ENCODE results near the gene DUOX2. TPM values are rescaled to one million over a fixed set of nuclear protein-coding genes. Genes with fewer than 3 reads are reported as not detected.

DUOX2 gene
- total RNA-seq, 1 experiment from 2014 or later, result not detected

DNA sequence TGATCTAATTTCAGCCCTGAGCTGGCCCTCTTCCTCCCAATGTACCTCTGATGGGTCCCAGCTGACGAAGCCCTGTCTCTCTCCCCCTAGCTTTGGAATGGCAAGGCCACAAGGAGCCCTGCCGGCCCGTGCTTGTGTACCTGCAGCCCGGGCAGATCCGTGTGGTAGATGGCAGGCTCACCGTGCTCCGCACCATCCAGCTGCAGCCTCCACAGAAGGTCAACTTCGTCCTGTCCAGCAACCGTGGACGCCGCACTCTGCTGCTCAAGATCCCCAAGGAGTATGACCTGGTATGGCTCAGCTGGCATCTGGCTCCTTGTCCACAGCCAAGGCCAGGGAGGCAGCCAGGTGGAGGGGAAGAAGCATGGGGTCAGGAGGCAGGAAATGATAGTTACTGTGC, 30.0 kb upstream of the DUOX2 start:
- Histone ChIP-seq H3K36me3 (ENCODE audit: low read depth) (no peaks in the 10 kb centered on the region), H2AFZ (no peak overlapping the region), H3K4me1 (replicated peaks; ENCODE audit: insufficient read depth) (peaks cover 15% of the 10 kb centered on the region), H4K20me1 (ENCODE audit: insufficient read depth) (no peaks in the 10 kb centered on the region), H3K4me2 (no peak overlapping the region), H3K4me3 (no peak overlapping the region), H3K9me2 (ENCODE audit: insufficient read depth) (no peaks in the 10 kb centered on the region), H3F3A (ENCODE audit: insufficient read depth, low read depth) (peaks cover 4% of the 10 kb centered on the region; the same call in 1 of the 2 replicates), H3K27me3 (ENCODE audit: insufficient read depth, low read depth) (no peaks in the 10 kb centered on the region), H3K9me3 (ENCODE audit: insufficient read depth, low read depth) (no peaks in the 10 kb centered on the region), H3K79me2 (ENCODE audit: low read depth) (no peaks in the 10 kb centered on the region), H3K27ac (no peak overlapping the region)
- CTCF ChIA-PET, result no interaction called here
- POLR2A ChIA-PET (ENCODE audit: unreplicated experiment), result no interaction called here
- no peak for DNase-seq
- intact Hi-C loops (cut with micrococcal nuclease; ENCODE audit: unreplicated experiment), result no loop called here
- TF ChIP-seq, protein P1, sequence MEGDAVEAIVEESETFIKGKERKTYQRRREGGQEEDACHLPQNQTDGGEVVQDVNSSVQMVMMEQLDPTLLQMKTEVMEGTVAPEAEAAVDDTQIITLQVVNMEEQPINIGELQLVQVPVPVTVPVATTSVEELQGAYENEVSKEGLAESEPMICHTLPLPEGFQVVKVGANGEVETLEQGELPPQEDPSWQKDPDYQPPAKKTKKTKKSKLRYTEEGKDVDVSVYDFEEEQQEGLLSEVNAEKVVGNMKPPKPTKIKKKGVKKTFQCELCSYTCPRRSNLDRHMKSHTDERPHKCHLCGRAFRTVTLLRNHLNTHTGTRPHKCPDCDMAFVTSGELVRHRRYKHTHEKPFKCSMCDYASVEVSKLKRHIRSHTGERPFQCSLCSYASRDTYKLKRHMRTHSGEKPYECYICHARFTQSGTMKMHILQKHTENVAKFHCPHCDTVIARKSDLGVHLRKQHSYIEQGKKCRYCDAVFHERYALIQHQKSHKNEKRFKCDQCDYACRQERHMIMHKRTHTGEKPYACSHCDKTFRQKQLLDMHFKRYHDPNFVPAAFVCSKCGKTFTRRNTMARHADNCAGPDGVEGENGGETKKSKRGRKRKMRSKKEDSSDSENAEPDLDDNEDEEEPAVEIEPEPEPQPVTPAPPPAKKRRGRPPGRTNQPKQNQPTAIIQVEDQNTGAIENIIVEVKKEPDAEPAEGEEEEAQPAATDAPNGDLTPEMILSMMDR (conservative IDR thresholded peaks at IDR 0.05), result no peak
- no peak for TF ChIP-seq EZH2 (IDR thresholded peaks at IDR 0.05; ENCODE audit: low read depth)
- BruUV-seq (replicated peaks), result no TSS peak

DNA sequence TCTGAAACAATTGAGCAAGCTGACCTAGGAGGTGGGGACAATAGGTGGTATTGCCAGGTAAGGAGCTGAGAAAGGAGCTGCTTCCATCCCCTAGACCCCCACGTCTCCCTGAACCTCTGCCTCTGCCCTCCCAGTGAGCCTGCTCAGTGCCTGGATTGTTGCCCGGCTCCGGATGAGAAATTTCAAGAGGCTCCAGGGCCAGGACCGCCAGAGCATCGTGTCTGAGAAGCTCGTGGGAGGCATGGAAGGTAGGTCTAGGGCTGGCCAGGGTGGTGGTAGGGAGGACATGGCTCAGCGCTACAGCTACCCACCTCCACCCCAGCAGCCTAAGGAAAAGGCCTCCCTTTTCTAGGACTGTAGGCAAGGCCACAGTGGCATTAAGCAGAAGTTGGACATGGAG, 29.1 kb upstream of the DUOX2 start:
- H3K79me2 ChIP-seq (ENCODE audit: low read depth), result no peaks in the 10 kb centered on the region
- intact Hi-C loops (cut with micrococcal nuclease; ENCODE audit: unreplicated experiment), result no loop called here
- H3K27ac ChIP-seq, result no peak overlapping the region
- no TSS peak for BruUV-seq (replicated peaks)
- H2AFZ ChIP-seq, result no peak overlapping the region
- peaks cover 15% of the 10 kb centered on the region for H3K4me1 ChIP-seq (replicated peaks; ENCODE audit: insufficient read depth)
- H4K20me1 ChIP-seq (ENCODE audit: insufficient read depth), result no peaks in the 10 kb centered on the region
- H3K36me3 ChIP-seq (ENCODE audit: low read depth), result no peaks in the 10 kb centered on the region
- no peak for DNase-seq
- H3K4me2 ChIP-seq, result no peak overlapping the region
- no peak overlapping the region for H3K4me3 ChIP-seq
- no peaks in the 10 kb centered on the region for H3K27me3 ChIP-seq (ENCODE audit: insufficient read depth, low read depth)
- CTCF ChIA-PET, result no interaction called here
- peaks cover 4% of the 10 kb centered on the region; the same call in 1 of the 2 replicates for H3F3A ChIP-seq (ENCODE audit: insufficient read depth, low read depth)
- H3K9me2 ChIP-seq (ENCODE audit: insufficient read depth), result no peaks in the 10 kb centered on the region
- TF ChIP-seq, protein P1 (conservative IDR thresholded peaks at IDR 0.05), result no peak
- TF ChIP-seq EZH2 (IDR thresholded peaks at IDR 0.05; ENCODE audit: low read depth), result no peak
- POLR2A ChIA-PET (ENCODE audit: unreplicated experiment), result interaction anchor here (0.6 kb wide), 1 partner anchor 396 kb away, joined by 3 read pairs; no protein-coding TSS in a partner anchor
- H3K9me3 ChIP-seq (ENCODE audit: insufficient read depth, low read depth), result no peaks in the 10 kb centered on the region

DNA sequence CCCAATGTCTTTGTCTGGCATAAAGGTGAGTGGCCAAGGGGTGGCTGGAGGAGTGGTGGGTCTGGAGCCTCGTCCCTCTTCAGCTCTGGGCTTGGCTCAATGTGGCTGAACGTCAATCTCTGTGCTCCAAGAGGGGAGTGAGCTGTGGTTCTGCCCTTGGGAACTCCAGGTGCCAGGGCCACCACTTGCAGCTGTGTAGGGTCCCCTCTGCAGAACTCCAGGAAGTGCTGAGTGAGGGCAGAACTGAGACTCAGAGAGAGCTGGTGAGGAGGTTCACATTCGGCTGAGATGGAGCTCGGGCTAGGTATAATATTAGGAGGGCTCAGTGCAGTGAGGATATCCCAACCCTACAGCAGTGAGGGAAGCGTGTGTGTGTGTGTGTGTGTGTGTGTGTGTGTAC, 27.4 kb upstream of the DUOX2 start:
- H3K36me3 ChIP-seq (ENCODE audit: low read depth), result no peaks in the 10 kb centered on the region
- H3K9me3 ChIP-seq (ENCODE audit: insufficient read depth, low read depth), result no peaks in the 10 kb centered on the region
- intact Hi-C loops (cut with micrococcal nuclease; ENCODE audit: unreplicated experiment), result no loop called here
- no TSS peak for BruUV-seq (replicated peaks)
- H3K9me2 ChIP-seq (ENCODE audit: insufficient read depth), result no peaks in the 10 kb centered on the region
- no peaks in the 10 kb centered on the region for H3K27me3 ChIP-seq (ENCODE audit: insufficient read depth, low read depth)
- DNase-seq, result no peak
- no peak overlapping the region for H3K27ac ChIP-seq
- TF ChIP-seq, protein P1 (conservative IDR thresholded peaks at IDR 0.05), result no peak
- TF ChIP-seq EZH2 (IDR thresholded peaks at IDR 0.05; ENCODE audit: low read depth), result no peak
- H3K4me1 ChIP-seq (replicated peaks; ENCODE audit: insufficient read depth), result peaks cover 6% of the 10 kb centered on the region
- H3K4me2 ChIP-seq, result no peak overlapping the region
- no peaks in the 10 kb centered on the region for H3K79me2 ChIP-seq (ENCODE audit: low read depth)
- no peak overlapping the region for H3K4me3 ChIP-seq
- CTCF ChIA-PET, result no interaction called here
- POLR2A ChIA-PET (ENCODE audit: unreplicated experiment), result interaction anchor here (0.6 kb wide), 1 partner anchor 48 kb away, joined by 10 read pairs; no protein-coding TSS in a partner anchor
- H3F3A ChIP-seq (ENCODE audit: insufficient read depth, low read depth), result no peaks in the 10 kb centered on the region
- H2AFZ ChIP-seq, result no peak overlapping the region
- no peaks in the 10 kb centered on the region for H4K20me1 ChIP-seq (ENCODE audit: insufficient read depth)
